Activated CD4-positive, CD25-positive, alpha-beta regulatory T cell (primary cell): ENCODE results near the gene PMPCA.

Experiments used
- DNase-seq, 4 experiments: peaks; one replicate each; lab custom pipeline; 2025; lab: John Stamatoyannopoulos, UW

The PMPCA gene

GRCh38 chr9:136410500-136411287 is at the start of gene PMPCA, which contains the start of gene ENTR1:
Gene PMPCA, plus strand, starts transcription at chr9:136410658. Its CDS starts 11 bp downstream, at chr9:136410669.
Gene ENTR1, minus strand, starts transcription at chr9:136410614. Its CDS starts 217 bp downstream, at chr9:136410397.
- DNase-seq = peak; percentile 86 to 97 (median 92)

GRCh38 chr9:136361047-136361753 is 49.3 kb upstream of the PMPCA start:
- no peak for DNase-seq

- DNase-seq = no peak
These were observed 48.6 kb upstream of the PMPCA start for GRCh38 chr9:136361754-136362449.

- DNase-seq = no peak
These were observed 48.0 kb upstream of the PMPCA start for GRCh38 chr9:136362450-136362784.

- DNase-seq = peak; percentile 84 to 94 (median 87)
These were observed 47.1 kb upstream of the PMPCA start, which contains the start of gene DNLZ for GRCh38 chr9:136363106-136363948. Gene DNLZ, minus strand, starts transcription at chr9:136363744. Its CDS starts 30 bp downstream, at chr9:136363714.

- DNase-seq = no peak
These were observed 46.3 kb upstream of the PMPCA start for GRCh38 chr9:136363949-136364748.

GRCh38 chr9:136364942-136365774 is 45.3 kb upstream of the PMPCA start:
- no peak for DNase-seq

GRCh38 chr9:136365775-136366222 is 44.7 kb upstream of the PMPCA start:
- no peak for DNase-seq

- no peak for DNase-seq
These were observed 43.6 kb upstream of the PMPCA start for GRCh38 chr9:136366826-136367225.

GRCh38 chr9:136367296-136368145 is 42.9 kb upstream of the PMPCA start:
- no peak for DNase-seq

GRCh38 chr9:136368190-136368589 is 42.3 kb upstream of the PMPCA start:
- DNase-seq = no peak

GRCh38 chr9:136370037-136370436 is 40.4 kb upstream of the PMPCA start:
- DNase-seq = no peak

- DNase-seq = no peak
These were observed 39.5 kb upstream of the PMPCA start for GRCh38 chr9:136370687-136371532.

- DNase-seq = no peak
These were observed 39.0 kb upstream of the PMPCA start for GRCh38 chr9:136371533-136371880.

GRCh38 chr9:136372006-136372405 is 38.5 kb upstream of the PMPCA start:
- DNase-seq = no peak

GRCh38 chr9:136372561-136373299 is 37.7 kb upstream of the PMPCA start:
- DNase-seq = no peak
